Measurements from ENCODE around the gene AHSP.

AHSP gene

DNA sequence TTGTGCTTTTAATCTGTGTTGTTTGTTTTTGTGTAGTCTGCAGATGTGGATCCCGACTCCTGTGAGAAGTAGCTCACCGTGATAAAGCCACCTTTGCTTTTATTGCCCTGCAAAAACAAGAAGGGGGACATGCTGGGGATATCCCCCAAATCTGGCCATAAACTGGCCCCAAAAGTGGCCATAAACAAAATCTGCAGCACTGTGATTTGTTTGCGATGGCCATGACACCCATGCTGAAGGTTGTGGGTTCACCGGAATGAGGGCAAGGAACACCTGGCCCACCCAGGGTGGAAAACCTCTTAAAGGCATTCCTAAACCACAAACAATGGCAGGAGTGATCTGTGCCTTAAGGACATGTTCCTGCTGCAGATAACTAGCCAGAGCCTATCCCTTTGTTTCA, 15.1 kb downstream of the AHSP start:
- H3K4me2 ChIP-seq (ENCODE audit: low read depth, low read length, poor library complexity, severe bottlenecking) = no peak overlapping the region
- TF ChIP-seq EZH2phosphoT487 (IDR thresholded peaks at IDR 0.05; ENCODE audit: borderline replicate concordance) = no peak
- TF ChIP-seq, protein P1, sequence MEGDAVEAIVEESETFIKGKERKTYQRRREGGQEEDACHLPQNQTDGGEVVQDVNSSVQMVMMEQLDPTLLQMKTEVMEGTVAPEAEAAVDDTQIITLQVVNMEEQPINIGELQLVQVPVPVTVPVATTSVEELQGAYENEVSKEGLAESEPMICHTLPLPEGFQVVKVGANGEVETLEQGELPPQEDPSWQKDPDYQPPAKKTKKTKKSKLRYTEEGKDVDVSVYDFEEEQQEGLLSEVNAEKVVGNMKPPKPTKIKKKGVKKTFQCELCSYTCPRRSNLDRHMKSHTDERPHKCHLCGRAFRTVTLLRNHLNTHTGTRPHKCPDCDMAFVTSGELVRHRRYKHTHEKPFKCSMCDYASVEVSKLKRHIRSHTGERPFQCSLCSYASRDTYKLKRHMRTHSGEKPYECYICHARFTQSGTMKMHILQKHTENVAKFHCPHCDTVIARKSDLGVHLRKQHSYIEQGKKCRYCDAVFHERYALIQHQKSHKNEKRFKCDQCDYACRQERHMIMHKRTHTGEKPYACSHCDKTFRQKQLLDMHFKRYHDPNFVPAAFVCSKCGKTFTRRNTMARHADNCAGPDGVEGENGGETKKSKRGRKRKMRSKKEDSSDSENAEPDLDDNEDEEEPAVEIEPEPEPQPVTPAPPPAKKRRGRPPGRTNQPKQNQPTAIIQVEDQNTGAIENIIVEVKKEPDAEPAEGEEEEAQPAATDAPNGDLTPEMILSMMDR (conservative IDR thresholded peaks at IDR 0.05; ENCODE audit: low read length) = no peak
- no peak overlapping the region for H2AFZ ChIP-seq (ENCODE audit: low read length)
- H3K4me1 ChIP-seq (ENCODE audit: insufficient read depth, low read length, poor library complexity, severe bottlenecking) = no peaks in the 10 kb centered on the region
- no peaks in the 10 kb centered on the region for H3K27me3 ChIP-seq (ENCODE audit: insufficient read depth, low read length, poor library complexity, severe bottlenecking)
- H3K9me2 ChIP-seq (replicated peaks; ENCODE audit: low read depth, low read length) = no peaks in the 10 kb centered on the region
- no peaks in the 10 kb centered on the region for H3K36me3 ChIP-seq (ENCODE audit: insufficient read depth, low read length)
- peaks cover 9% of the 10 kb centered on the region; the same call in 1 of the 2 replicates for H3K9me3 ChIP-seq (ENCODE audit: insufficient read depth, low read depth, low read length)
- no peaks in the 10 kb centered on the region for H3K79me2 ChIP-seq (ENCODE audit: insufficient read depth, low read length)
- H3K9ac ChIP-seq (ENCODE audit: low read depth, low read length, poor library complexity, severe bottlenecking) = no peak overlapping the region
- no peak overlapping the region for H3K4me3 ChIP-seq (ENCODE audit: low read length, poor library complexity, severe bottlenecking)
- H3F3A ChIP-seq (ENCODE audit: low read depth) = no peaks in the 10 kb centered on the region
- no peaks in the 10 kb centered on the region for H4K20me1 ChIP-seq (ENCODE audit: insufficient read depth, low read length, poor library complexity, severe bottlenecking)

DNA sequence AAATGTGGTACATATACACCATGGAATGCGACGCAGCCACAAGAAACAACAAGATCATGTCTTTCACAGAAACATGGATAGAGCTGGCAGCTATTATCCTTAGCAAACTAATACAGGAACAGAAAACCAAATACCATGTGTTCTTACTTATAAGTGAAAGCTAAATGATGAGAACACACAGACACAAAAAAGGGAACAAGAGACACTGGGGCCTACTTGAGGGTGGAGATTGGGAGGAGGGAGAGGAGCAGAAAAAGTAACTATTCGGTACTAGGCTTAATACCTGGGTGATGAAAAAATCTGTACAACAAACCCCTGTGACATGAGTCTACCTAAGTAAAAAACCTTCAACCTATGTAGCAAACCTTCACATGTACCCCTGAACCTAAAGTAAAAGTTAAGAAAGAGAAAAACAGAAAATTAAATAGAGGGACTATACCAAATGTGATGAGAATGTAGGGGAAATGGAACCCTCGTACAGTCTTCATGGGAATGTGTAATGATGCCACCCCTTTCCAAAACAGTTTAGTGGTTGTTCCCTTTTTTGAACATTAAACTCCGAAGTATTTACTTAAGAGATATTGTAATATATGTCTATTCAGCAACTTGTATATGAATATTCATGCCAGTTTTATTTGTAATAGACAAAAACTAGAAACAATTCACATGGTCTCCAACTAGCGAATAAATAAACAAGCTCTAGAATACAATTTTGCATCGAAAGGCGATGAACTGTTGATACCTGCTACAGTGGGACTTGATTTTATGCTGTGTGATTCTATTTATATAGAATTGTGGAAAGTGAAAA, 33.9 kb downstream of the AHSP start:
- H4K20me1 ChIP-seq (ENCODE audit: insufficient read depth, low read length, poor library complexity, severe bottlenecking) = no peaks in the 10 kb centered on the region
- H3K9me3 ChIP-seq (ENCODE audit: insufficient read depth, low read depth, low read length) = no peaks in the 10 kb centered on the region
- H3K79me2 ChIP-seq (ENCODE audit: insufficient read depth, low read length) = no peaks in the 10 kb centered on the region
- no peak overlapping the region for H3K4me2 ChIP-seq (ENCODE audit: low read depth, low read length, poor library complexity, severe bottlenecking)
- peaks cover 1% of the 10 kb centered on the region for H3K4me1 ChIP-seq (ENCODE audit: insufficient read depth, low read length, poor library complexity, severe bottlenecking)
- no peaks in the 10 kb centered on the region for H3K27me3 ChIP-seq (ENCODE audit: insufficient read depth, low read length, poor library complexity, severe bottlenecking)
- H3F3A ChIP-seq (ENCODE audit: low read depth) = no peaks in the 10 kb centered on the region
- no peak overlapping the region for H3K4me3 ChIP-seq (ENCODE audit: low read length, poor library complexity, severe bottlenecking)
- no peak overlapping the region for H2AFZ ChIP-seq (ENCODE audit: low read length)
- H3K9me2 ChIP-seq (replicated peaks; ENCODE audit: low read depth, low read length) = no peaks in the 10 kb centered on the region
- TF ChIP-seq, protein P1 (conservative IDR thresholded peaks at IDR 0.05; ENCODE audit: low read length) = no peak
- no peak for TF ChIP-seq EZH2phosphoT487 (IDR thresholded peaks at IDR 0.05; ENCODE audit: borderline replicate concordance)
- no peak overlapping the region for H3K9ac ChIP-seq (ENCODE audit: low read depth, low read length, poor library complexity, severe bottlenecking)
- H3K36me3 ChIP-seq (ENCODE audit: insufficient read depth, low read length) = no peaks in the 10 kb centered on the region

DNA sequence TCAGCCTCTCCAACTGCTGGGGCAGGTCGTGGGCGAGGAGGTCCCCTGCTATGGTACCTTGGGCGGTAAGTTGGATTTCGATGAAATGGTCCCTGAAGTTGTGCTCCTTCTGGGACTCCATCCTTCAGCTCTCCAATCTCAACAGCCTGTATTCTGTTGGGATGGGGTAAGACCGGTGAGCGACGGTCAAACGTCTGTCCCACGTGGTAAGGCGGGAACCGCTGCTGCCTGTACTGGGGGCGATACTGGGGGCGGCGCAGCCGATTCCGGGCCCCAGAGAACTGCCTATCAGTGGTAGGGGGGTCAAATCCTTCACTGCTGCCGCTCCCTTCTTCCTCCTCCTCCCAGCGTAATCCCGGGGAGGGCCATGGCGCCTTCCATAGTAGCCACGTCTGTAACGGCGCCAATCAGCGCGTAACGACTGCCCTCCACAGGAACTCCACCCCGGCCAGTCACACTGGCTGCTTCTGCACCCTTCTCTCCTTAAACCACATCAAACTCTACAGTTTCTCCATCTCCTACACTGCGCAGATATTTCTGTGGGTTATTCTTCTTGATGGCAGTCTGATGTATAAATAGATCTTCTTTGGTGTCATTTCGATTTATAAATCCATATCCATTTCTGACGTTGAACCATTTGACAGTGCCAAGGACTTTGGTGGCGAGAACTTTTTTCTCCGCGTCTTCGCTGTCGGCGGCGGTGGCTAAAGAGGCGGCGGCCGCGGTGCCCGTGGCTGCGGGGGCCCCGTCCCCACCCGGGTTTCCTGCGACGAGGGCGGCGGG, 41.1 kb downstream of the AHSP start:
- no peak overlapping the region for H3K9ac ChIP-seq (ENCODE audit: low read depth, low read length, poor library complexity, severe bottlenecking)
- no peak overlapping the region for H2AFZ ChIP-seq (ENCODE audit: low read length)
- no peaks in the 10 kb centered on the region for H3K36me3 ChIP-seq (ENCODE audit: insufficient read depth, low read length)
- H3K9me2 ChIP-seq (replicated peaks; ENCODE audit: low read depth, low read length) = no peaks in the 10 kb centered on the region
- TF ChIP-seq EZH2phosphoT487 (IDR thresholded peaks at IDR 0.05; ENCODE audit: borderline replicate concordance) = no peak
- TF ChIP-seq, protein P1 (conservative IDR thresholded peaks at IDR 0.05; ENCODE audit: low read length) = no peak
- H3F3A ChIP-seq (ENCODE audit: low read depth) = no peaks in the 10 kb centered on the region
- H3K9me3 ChIP-seq (ENCODE audit: insufficient read depth, low read depth, low read length) = peaks cover 3% of the 10 kb centered on the region
- H3K27me3 ChIP-seq (ENCODE audit: insufficient read depth, low read length, poor library complexity, severe bottlenecking) = no peaks in the 10 kb centered on the region
- H3K79me2 ChIP-seq (ENCODE audit: insufficient read depth, low read length) = no peaks in the 10 kb centered on the region
- H3K4me1 ChIP-seq (ENCODE audit: insufficient read depth, low read length, poor library complexity, severe bottlenecking) = peaks cover 6% of the 10 kb centered on the region
- H3K4me3 ChIP-seq (ENCODE audit: low read length, poor library complexity, severe bottlenecking) = no peak overlapping the region
- H4K20me1 ChIP-seq (ENCODE audit: insufficient read depth, low read length, poor library complexity, severe bottlenecking) = no peaks in the 10 kb centered on the region
- no peak overlapping the region for H3K4me2 ChIP-seq (ENCODE audit: low read depth, low read length, poor library complexity, severe bottlenecking)
